HT1080 (cell line): ENCODE measurements around the gene STAT1. TPM values are rescaled to one million over a fixed set of nuclear protein-coding genes. Genes with fewer than 3 reads are reported as not detected.
A peak's percentile ranks its signal among the peaks of the same experiment; 100 is the strongest.
"Not testable (repeated sequence)": the region's sequence is repeated elsewhere in the genome, so short reads cannot be mapped to it uniquely, and the experiment has no call there.

ENCODE experiments used
- DNase-seq: peaks from one replicate; pipeline ENCODE4 v3.0.0-alpha.2; 2015; ENCODE audit warnings: low read depth
- total RNA-seq: library from RNA; depleted of rRNA; stranded (reverse); fragments of >200 nt; shearing (Covaris generic); gene quantifications from 2 replicates; pipeline ENCODE4 v1.2.3, GENCODE V29; 2014

STAT1 gene
- total RNA-seq, 1 experiment from 2014 or later, result 30.7 TPM

DNA sequence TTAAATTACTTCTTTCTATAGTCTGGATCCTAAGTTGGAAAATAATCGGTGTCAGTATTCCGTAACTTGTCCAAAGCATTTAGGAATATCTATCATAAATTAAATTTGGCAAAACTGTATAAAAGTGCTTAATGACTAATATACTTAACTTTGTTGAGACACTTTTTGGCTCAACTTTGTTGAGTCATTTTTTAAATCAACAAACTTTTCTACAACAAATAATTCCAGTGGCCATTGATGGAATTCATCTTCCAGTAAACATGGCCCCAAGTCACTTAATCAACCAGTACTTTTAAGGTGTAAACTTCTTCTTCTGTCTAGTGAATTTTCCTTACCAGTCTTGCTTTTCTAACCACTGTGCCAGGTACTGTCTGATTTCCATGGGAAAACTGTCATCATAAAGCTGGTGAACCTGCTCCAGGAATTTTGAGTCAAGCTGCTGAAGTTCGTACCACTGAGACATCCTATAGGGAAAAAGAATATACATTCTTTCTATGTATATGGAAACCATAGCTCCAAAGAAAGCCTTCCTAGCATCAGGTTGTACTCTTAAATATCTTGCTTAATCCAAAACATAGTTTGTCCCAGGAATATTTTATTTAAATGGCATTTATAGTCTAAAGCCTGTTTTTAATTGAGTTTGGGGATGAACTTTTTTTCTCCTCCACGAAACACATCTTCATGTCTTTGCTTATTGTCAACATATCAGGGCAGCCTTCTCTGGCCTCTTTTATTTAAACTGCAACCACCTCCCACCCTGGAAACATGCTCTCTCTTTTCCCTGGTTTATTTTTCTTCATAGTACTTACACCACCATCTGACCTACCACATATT lies 4.2 kb downstream of the STAT1 start:
- DNase-seq, result no peak

DNA sequence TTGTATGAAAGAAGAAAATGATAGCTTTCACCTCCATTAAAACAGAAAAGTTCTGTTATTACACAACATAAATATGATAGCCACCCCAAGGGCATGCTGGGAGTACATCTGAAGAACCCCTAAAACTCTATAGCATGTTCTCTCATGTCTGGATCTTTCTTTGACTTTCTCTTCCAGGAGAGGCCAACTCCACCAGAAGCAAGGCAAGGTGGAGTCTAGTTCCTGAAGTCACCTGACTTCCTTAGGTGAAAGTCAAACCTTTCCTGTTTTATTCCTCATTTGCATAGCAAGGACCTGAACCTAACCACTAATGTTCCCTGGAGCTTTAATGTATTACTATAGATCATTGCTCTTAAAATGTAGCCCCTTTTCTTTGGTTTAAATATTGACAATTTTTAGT lies 5.7 kb downstream of the STAT1 start:
- DNase-seq, result no peak

DNA sequence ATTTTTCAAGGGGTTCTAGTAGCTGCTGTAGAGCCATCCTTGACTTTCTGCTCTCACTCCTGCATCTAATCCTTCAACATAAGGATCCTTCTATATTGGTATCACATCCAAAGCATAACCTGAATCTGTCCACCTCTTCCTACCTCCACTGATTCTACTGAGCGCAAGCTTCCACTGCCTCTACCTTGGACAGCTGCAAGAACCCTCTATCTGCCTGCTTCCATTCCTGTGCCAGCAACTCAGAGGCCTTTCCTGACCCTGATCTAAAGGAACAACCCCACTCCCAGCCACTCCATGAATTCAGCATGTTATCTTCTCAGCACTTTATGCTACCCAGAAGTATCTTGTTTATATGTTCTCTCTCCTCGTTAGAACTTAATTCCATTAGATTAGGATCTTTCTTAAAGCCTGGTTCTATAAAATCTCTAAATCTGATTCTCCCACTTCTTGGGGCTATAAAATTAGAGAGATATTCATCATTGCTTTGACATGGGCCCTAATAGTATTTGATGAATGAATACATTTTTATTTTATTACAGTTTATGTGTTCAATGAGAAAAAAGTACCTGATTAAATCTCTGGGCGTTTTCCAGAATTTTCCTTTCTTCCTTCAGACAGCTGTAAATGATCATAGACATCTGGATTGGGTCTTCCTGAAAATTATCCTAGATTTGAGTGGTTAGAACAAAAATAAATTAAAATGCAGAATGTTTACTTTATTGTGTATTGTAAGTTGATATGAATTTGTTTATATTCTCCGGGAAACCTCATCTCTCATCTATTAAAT lies 6.8 kb downstream of the STAT1 start:
- DNase-seq, result no peak

DNA sequence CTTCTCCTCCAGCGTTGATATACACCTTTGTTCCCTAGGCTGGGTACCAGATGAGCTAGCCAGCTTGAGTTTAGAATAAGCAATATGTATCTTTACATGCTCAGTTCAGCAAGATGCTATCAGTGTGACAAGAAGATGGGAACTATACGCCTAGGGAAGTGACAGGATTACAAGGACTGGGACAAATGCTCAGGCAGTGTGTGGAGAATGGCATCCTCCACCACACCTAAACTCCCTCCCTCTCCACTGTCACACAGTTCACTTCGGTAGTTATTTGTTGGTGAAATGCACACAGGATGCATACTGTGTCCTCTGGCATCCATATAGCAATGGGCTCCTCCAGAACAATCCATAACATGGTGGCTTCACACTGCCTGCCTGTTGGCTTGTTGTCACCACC lies 7.7 kb downstream of the STAT1 start:
- no peak for DNase-seq

DNA sequence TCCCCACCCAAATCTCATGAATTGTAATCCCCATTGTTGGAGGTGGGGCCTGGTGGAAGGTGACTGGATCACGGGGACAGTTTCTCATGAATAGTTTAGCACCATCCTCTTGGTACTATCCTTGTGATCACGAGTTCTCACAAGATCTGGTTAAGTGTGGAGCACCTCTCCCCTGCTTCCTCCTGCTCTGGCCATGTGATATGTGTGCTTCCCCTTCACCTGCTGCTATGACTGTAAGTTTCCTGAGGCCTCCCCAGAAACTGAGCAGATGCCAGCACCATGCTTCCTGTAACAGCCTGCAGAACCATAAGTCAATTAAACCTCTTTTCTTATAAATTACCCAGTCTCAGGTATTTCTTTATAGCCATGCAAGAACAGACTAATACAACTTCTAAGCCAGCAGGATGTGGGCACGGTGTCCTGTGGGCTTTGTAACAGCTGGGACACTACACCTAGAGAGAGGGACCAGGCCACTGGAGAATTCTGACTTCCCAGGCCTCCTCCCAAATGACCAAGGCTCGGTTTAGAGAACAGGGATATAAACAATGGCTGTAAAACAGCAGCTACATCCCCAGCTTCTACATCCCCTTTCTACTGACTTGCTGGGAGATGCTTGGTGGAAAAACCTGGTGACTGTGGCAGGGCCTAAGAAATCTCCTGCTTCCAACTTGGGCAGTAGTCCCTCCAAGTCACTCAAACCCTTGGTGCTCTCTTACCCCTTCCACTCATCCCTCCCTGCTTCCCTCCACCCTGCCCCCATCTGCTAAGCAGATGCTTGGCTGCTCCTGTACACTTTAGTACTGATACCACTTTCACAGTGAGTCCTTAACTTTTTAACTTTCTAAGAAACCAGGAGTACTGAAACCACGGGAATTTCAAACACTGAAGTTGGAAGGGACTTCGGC lies 10.3 kb downstream of the STAT1 start:
- no peak for DNase-seq

DNA sequence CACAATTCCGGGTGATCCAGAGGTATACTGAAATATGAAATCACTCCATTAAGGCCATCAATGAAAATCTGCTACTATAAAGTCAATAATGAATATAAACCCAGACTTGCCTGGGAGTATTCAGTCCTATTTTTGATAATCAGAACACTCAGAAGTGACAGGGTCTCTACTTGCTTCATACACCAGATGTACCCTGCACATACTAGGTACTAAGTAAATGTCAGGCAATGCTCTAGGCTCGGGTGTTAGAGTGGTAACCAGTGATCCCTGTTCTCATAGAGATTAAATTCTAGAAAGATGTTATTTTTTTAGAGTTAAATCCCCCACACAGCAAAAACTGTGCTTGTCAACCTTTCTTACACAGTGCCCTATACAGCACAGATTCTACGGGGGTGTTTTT lies 12.3 kb downstream of the STAT1 start:
- DNase-seq, result no peak

DNA sequence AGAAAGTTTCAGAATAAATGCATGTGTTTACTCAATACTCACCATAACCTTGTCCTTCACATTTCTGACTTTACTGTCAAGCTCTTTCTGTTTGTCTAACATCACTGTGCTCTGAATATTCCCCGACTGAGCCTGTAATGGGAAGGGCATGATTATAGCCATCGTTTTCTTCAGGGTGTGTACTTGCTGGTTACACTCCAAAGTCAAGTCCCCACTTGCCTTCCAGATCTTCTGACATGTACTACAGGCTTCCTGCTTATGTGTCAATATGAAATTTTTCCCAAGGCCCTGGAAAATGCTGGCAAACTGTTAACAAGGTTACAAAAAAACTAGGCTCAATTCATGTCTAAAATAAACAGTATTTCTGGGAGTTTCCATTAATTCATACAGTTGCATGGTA lies 12.9 kb downstream of the STAT1 start:
- no peak for DNase-seq

DNA sequence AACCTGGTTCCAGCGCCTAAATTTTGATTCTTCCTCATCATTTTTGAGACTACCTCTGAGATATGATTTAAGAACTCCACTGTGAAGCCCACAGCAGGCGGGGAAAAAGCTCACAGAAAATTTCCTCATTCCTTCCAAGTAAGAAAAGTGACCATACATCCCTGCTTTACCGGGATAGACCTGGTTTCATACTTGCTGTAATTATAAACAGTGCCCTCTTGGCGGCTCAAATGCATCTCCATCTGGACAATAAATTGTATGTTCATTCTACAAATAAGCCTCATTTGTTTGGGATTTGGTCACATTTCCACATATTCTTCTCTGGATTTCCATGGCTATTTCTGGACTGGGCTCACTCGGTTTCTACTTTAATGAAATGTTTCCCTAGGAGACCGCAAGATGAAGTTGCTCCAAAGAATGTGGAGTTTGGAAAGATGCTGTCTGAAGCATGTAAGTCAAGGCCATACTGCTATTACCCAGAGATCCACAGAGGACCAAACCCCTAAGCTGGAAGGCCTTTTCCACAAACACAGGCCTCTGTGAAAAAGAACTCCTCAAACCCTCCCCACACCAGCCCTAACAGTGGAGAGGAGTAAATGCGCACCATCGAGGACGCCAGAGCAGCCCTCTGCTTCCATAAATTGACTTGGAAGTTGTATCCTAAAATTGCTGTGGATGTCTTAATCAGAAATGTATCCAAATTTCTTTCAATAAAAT lies 13.9 kb downstream of the STAT1 start:
- no peak for DNase-seq

DNA sequence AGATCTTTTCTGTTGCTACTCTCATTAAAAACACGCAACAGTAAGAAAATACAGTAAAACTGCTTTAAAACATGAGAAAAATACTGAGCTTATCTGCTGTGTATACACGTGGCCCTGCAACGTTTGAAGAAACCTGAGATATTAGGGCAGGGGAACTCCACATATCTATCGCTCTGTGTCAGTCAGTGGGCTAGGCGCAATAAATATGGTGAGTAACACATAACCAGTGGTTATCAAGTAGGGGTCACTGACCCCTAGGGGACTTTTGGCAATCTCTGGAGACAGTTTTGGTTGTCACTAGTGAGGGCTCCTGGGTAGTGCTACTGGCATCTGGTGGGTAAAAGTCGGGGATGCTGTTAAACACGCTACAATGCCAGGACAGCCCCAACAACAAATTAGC lies 14.9 kb downstream of the STAT1 start:
- no peak for DNase-seq

DNA sequence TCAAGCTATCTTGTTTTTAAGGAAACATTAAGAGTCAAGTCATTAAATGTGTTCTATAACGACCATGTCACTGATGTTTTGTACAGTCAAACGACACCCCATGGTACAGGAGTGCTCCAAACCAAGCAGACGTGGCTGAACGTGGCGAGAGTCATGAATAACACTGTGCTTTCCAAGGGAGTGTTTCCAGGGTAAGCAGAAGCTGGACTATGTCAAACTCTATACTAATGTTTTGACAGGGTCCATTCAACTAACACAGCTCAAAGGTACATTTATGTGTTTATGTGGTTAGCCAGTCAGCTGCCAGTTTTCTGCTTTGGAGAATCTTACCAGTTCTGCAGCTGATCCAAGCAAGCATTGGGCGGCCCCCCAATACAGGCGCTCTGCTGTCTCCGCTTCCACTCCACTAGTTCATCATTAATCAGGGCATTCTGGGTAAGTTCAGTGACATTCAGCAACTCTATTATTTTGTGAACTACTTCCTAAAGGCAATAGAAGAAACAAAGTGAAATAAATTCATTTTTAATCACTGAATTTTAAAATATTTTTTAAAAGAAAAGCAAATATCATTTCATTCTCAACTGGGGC lies 16.4 kb downstream of the STAT1 start:
- no peak for DNase-seq

DNA sequence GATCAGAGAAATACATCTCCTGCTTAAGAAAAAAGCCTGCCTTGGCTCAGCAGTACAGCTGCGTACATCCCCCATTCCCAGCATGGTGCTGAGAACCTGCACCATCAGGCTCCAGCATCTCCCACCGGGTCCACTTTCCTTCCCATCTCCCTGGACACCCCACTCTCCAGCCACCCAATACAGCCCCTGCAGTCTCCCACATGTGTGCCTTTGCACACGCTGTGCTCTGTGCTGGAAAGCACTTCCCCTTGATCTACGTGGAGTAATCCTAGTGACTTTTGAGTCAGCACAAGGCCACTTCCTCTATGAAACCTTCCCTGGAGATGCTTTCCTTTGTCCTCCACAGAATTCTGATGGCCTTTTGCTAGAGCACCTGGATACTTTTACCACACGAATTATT lies 17.0 kb downstream of the STAT1 start:
- no peak for DNase-seq

DNA sequence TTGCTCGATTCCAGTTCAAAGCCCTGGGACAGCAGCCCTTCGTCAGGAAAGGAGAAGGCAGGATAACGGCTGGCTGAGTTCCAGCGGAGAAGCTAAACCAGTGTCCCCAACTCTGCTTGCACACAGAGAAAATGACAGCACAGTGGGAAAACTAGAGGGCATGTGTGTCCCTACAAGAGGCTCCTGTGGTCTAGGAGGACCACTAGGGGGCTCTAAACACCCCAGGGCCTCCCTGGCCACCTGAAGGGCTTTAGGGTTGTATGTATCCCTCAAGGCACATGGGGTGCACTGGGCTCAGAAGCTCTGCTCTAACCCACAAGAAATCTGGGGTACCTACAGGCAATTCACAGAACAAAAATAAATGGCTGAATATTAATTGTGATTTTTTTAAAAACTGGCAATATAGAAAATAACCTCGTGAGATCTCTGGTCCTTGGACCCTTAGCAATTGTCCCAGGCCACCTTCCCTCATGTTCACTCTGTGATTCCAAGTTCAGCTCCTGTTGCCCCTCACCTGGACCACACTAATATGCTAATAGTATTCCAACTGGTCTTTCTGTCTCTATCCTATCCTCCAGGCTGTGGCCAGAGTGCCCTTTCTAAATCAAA lies 17.5 kb downstream of the STAT1 start:
- DNase-seq, result peak; percentile 44

DNA sequence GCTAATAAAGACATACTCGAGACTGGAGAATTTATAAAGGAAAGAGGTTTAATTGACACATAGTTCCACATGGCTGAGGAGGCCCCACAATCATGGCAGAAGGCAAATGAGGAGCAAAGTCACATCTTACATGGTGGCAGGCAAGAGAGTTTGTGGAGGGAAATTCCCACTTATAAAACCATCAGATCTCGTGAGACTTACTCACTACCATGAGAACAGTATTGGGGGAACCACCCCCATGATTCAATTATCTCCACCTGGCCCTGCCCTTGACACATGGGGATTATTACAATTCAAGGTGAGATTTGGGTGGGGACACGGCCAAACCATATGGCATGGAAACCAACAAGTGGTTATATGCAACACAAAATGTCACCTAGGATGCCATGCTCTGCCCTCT lies 18.7 kb downstream of the STAT1 start:
- not testable (repeated sequence) for DNase-seq

DNA sequence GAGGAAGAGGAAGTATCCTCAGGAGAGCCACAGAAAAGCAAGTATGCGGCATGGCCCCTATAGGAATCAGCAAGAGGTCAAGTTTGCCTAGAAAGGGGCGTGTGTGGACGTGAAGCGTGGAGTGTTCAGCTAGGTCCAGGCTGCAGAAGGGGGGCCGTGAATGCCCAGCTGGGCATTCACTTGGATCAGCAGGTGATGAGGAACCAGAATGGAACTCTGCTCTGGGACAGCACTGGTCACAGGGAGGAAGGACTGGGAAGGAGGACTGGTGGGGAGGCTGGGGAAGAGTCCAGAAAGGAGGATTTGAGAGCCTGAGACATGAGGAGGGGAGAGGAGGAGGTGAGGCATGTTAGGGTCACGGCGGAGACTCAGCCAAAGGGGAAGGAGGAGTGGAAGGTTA lies 19.8 kb downstream of the STAT1 start:
- no peak for DNase-seq

DNA sequence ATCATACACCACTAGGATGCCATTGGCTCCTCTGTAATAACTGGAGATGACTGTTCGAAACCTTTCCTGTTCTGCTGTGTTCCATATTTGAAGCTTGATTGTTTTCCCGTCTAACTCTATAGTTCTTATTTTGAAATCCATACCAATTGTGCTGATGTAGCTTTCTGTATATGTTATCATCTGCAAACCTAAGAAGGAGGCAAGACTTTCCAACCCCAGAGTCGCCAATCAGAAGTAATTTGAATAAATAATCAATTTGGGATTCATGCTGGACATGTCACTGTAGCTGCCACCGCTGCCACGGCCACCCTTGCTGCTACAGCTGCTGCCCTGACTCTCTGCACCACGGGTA lies 20.7 kb downstream of the STAT1 start:
- DNase-seq, result no peak

DNA sequence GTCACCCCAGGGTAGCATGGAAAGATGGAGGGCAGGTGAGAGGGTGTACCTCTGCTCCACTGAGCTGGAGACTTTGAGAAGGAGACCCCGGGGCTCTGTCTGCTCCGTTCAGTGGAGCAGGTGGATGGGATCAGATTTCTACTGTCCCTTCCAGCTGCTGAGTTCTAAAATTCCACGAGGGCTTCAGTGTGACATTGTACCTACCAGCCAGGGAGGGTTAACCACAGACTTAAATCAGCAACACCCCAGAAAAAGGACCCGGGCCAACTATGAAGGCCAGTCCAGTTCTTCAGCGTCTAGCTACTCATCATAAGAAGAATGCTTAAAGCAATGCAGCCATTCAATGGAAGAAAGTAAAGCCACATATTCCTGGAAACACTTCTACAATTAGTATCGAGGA lies 23.8 kb downstream of the STAT1 start:
- DNase-seq, result no peak

DNA sequence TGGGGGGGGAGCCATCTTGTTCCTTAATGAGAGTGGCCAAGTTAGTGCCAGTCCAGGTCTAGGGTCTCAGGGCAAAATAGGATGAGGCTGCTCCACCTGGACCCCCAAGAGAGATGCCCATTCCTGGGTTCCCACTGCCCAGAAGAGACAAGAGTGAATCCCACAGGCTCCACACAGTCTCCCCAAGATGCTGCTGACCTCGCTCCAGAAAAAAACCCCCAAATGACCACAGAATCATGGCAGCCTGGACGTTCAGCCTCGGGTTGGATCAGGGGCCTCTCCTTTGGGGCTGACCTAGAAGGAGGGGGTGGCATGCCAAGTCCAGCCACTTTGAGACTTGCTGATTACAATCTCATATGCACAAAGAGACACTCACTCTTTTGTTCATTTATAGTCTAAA lies 25.1 kb downstream of the STAT1 start:
- no peak for DNase-seq

DNA sequence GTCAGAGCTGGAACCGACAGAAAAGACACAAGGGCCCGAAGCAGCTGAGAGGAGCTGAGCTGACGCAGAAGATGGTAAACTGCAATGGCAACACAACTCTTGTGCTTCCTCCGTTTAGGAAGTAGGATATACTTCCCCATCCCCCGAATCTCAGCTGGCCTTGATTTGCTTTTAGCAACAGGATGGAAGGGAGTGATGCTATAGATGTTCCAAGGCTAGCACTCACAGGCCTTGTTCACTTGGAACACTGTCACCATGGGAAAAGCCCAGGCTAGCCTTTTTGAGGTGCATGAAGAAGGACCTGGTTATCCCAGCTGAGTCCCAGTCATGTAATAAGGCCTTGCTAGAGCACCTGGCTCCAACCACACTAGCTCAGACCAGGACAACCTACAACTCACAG lies 26.0 kb downstream of the STAT1 start:
- no peak for DNase-seq

DNA sequence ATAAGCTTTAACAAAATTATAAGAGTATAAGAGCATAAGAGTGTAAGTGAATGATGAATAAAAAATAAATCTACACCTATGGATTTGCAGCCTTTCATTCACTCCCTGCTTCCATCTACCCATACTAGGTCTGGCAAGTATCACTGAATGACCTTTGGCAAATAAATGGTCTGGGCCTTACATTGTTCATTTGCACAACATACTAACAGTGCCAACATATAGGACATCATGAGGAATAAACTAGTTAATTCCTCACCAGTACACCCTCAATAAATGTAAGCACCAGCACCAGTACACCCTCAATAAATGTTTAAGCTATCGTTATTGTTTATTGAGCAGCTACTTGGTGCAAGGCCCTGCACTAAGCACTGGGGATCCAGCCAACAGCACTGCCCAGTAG lies 26.9 kb downstream of the STAT1 start:
- DNase-seq, result no peak

DNA sequence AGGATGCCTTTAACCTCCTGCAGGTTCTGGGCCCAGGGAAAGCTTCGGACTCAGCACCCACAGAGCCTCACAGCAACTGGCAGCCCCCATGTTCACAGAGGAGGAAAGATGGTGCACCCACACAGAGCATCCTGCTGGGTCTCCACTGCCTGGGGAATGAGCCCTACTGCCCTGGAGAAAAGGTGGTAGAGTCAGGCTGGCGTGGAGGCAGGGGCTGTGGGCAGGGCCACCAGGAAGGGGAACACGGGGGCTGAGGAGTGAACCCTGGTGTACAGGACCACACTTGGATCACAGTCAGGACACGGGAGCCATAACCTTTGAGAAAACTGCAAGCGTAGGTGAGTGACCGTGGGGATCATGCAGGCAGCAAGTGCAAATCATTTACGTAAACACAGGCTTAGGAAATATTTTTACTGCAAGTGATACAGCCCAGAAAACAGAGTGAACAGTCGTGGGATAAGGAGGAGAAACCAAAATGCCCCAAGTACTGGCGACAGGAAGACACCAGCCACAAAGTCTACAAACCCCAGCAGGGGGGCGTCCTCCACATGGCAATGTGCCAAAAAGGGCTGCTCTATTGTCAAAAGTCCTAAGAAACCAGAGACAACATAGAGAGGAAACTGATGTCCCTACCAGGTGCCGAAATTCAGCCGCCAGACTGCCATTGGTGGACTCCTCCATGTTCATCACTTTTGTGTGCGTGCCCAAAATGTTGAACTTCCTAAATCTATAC lies 27.6 kb downstream of the STAT1 start:
- DNase-seq, result peak; percentile 54
